RPMI7951 (cell line): ENCODE results near the gene REL. TPM values are rescaled to one million over a fixed set of nuclear protein-coding genes. Genes with fewer than 3 reads are reported as not detected.

Experiments
- DNase-seq: peaks from one replicate; pipeline ENCODE4 v3.0.0-alpha.2; 2012; ENCODE audit warnings: low read depth
- total RNA-seq: library from RNA; depleted of rRNA; stranded (reverse); fragments of >200 nt; shearing (Covaris generic); gene quantifications from 2 replicates; pipeline ENCODE4 v1.2.3, GENCODE V29; 2014

The REL gene
- total RNA-seq, 1 experiment from 2014 or later = 6.1 TPM

DNA sequence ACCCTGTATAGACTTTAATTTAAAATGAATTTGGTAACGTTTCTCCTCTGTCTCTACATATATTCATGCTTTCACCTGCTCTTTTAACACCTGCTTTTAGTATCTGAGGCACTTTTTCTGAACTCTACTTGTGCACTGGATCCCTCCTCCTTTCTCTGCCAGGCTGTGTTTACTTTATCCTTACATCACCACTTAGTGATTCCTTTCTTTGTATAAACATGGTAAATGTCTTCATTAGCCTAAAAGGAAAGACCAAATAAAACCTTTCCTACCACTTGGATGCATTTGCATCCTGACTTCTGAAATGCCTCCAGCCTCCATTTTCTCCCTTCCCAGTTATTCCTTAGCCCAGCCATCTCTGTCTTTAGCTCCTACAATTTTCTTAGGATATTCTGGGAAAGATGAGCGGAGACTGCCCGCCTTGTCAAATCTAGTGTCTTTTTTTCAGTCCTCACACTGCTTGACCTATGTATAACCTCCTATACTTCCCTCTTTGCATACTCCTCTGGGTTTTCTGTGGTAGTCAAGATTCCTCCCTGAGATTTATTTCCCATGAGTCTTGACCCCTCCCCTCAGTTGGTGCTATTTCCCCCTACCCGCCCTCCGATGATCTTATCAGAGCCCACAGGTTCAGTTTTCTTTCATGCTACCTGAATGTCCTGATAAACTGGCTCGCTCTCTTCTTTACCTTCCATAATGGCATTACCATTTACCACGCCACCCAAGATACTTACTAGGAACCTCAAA is 44.8 kb downstream of the REL start:
- no peak for DNase-seq

DNA sequence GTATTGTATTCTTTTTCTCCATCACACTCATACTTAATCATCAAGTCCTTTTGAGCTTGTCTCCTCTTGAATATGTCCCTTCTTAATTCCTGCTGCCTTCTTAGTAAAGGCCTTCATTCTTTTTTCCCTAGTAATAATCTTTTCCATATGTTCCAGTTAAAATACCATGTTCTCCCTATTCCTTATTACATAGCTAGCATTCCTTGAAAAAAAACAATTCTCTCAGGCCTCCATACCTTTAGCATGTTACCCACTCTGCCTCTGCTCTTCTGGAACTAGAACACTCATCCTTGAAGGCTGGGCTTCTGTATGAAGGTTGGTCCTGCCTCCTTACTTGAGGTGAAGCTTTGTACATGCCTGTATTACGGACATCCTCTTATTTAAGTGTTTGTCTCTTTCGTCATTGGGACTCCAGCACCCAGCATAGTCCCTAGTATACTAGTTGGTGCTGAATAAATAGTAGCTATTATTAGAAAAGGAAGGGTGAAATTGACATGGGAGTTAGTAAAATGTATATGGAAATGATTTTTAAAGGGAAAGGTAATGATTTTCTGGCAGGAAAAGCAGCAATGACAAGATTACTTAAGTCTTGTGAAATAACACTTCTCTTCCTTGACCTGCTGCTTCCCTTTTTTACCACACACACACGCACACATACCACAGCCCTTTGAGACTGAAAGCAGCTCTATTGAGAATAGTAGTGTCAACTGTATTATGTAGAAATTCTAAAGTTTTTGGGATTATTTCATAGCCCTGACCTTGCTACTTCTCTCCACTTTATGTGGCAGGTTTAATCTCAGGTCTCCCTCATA is 45.6 kb downstream of the REL start:
- DNase-seq = no peak

DNA sequence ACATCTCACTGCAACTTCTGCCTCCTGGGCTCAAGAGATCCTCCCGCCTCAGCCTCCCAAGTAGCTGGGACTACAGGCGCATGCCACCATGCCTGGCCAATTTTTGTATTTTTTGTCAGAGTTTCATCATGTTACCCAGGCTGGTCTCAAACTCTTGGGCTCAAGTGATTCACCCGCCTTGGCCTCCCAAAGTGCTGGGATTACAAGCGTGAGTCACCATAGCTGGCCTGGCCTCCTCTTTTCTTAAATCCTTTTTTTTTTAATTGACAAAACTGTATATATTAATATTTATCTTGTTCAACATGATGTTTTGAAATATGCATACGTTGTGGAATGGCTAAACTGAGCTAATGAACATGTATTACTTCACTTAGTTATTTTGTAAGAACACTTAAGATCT is 50.7 kb downstream of the REL start:
- peak; percentile 9 for DNase-seq

DNA sequence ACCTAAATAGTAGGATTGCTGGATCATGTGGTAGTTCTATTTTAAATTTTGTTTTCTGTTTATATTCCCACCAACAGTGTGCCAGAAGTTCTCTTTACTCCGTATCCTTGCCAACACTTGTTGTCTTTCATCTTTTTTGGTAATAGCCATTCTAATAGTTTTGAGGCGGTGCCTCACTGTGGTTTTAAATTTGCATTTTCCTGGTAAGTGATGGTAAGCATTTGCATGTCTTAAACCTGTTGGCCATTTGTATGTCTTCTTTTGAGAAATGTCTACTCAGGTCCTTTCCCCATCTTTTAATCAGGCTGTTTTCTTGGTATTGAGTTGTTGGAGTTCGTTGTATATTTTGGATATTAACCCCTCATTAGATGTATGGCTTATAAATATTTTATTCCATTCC is 51.6 kb downstream of the REL start:
- no peak for DNase-seq

DNA sequence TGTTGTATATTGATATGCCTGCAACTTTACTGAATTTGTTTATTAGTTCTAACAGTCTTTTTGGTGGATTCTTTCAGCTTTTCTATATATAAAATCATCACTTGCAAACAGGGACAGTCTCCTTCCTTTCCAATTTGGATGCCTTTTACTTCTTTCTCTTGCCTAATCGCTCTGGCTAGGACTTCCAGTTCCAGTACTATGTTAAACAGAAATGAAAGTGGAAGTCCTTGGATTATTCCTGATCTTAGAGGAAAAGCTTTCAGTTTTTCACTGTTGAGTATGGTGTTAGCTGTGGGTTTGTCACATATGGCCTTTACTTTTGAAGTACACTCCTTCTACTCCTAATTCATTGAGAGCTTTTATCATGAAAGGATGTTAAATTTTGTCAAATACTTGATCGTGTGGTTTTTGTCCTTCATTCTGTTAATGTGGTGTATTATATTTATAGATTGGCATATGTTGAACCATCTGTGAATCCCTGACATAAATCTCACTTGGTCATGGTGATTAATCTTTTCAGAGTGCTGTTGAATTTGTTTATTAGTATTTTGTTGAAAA is 52.9 kb downstream of the REL start:
- no peak for DNase-seq

DNA sequence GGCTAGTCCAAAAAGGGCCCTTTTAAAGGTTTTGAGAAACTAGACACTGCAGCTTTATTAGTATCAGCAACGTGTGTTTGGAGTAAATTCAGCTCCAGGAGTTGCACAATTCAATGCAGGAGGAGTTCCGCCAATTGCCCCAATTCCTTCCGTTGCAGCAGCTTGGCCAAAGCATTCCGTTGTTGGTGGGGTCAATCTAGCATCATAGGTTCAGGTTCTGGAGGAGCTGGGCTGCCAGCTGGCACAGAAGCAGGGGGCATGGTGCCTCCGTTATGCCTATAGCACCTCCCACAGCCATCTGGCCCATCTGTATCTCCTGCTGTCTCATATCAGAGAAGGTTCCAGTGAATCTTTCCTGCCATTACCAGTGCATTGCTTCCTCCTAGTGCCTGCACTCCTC is 55.4 kb downstream of the REL start:
- no peak for DNase-seq

DNA sequence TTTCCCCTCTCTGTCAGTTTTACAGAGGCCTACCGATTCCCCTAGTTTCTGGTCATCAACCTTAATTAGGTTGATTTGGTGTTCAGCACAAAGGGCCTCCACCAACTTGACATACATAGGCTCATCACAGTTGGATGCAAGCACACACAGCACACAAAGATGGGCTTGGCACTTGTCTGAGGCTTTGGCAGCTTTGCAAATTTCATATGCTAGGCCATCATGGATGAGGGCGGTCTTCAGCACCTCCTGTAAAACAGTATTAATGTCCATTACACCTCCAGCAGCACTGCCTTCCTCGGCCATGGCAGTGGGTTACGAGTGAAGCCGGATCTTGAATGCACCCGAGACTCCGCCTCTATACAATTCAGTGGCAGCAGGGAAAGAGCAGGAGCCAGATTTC is 56.9 kb downstream of the REL start:
- DNase-seq = no peak

DNA sequence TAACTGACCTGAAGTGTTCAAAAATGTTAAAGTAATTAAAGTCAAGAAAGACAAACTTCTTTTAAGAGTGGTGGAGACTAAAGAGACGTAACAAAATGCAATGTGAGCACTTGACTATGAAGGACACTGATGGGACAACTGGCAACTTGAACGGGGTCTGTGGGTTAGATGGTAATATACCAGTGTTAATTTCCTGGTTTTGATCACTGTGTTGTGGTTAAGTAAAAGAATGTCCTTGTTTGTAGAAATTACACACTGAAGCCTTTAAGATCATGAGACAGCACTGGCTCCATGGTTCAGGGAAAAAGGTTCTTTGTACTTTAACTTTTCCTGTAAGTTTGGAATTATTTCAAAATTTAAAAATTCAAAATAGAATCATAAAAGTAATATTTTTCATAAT is 58.2 kb downstream of the REL start:
- DNase-seq = no peak

DNA sequence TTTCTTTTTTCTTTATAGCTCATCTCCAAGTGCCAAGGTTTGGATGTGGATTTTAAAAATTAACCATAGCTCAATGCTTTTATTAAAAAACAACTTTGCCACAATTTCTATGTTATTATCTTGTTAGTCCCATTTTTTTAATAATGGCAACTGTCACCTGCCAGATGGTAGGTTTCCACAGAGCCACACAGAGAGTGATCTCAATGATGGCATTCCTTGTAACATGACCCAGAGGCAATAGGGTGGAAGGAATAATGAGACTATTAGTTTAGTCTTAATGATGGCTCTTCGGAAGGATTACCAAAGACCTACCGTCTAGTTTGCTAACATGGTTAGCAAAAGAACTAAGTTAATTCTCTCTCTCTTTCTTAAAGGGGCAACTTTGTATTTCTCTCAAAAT is 64.0 kb downstream of the REL start:
- DNase-seq = no peak

DNA sequence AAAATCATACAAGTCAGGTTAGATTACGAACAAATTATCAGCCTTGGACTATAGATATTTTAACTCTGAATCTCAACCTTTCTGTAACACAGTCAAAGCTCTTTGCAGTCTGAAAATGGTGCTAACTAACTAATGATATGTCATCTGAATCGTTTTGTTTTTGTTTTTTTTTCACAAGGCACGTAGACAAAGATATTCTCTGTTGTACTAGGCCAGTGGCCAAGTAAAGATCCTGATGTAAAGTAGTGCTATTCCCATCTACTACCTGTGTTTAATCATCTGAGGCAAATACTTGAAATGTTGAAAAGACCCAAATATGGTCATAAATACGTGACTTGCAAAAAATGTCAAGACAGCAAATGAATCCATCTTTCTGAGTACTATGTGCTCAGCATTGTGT is 65.7 kb downstream of the REL start:
- DNase-seq = no peak

DNA sequence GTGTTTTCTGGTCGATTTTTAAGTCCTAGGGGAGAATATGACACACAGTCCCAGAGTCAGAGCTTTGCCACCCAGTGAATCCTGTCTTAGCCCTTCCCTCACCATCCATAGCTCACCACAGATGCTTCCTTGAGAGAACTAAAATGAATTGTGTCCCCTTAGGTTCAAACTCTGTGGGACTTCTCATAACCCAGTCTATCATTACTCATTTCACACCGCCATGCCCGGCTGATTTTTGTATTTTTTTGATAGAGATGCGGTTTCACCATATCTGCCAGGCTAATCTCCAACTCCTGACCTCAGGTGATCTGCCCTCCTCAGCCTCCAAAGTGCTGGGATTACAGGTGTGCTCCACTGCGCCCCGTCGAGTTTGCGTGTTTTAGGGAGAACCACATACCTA is 66.8 kb downstream of the REL start:
- no peak for DNase-seq

DNA sequence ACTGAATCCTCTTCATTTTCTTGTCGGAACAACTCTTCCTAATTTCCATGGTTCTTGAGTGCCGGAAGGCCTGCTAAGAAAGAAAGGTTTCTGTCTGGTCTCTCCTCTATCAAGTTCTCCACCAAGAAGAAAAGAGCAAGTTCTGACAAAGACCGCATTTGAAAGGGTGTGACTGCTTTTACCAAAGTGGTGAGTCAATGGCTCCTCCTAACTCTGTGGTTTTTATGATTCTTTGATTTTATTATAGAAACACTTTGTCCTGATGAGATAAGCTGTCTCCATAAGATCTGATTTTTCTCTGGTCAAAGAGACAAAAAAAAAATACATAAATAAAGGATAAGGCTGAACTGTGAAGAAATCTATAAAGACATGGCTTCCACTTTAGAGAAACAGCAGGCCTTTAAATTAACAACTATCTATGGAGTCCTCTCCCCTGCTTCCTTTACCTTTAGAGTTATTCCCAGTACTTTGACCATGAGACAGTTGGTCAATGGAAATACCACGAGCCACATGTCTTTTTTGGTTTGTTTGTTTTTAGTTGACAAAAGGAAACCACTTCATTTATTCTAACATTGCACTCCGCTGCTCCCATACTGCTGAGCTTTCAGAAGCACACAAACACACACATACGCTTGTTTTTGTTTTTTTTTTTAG is 67.7 kb downstream of the REL start:
- DNase-seq = peak; percentile 72

DNA sequence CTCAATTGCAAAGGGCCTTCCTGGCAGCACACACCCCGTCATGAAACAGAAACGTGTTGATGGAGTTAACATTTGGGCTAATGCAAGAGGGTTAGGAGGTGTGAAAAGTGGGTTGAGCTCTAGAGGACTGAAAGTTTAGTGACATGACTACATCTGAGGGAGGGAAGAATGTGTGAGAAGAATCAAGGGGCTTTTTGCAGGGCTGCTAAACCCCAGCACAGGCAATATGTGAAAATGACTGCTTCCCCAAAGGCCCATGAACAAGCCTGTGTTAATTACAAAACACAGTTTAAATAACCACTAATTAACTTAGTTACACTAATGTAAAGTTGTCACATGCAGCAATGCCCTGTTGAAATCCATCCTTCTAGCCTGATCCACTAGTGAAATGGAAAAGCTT is 72.8 kb downstream of the REL start:
- no peak for DNase-seq

DNA sequence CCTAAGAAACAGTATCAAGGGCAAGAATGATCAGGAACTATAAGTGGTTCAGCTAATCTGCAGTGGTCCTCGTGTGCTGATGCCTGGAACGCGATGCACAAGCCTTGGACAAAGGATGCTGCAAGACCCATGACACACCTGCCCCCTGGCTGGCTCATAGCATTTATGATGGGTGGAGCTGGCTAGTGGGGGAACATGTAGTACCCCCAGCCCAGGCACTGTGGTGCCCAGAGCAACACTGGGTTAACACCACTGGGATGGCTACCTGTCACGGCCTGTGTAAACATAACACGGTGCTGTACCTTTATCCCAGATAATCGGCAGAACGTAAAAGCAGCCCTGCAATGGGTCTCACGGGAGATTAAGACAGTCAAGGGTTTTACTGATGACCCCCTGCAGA is 75.8 kb downstream of the REL start:
- DNase-seq = no peak

DNA sequence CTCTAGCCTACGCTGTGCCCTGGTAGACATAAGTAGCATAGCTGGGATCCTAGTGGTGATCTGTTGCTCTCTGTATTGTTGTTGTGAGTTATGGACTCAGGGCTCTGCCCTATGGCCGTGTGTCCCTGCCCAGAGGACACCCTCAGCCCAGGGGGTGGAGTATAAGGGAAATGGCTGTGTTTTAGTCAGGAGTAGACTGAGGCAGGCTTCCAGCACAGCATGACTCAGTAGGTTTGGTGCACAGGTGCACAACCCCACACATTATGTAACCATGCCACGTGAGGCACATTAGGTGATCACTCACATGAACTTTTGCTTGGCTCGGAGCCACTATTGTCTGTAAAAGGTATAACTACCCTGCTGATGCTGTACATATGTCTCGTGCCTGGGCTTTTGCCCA is 76.3 kb downstream of the REL start:
- DNase-seq = no peak

DNA sequence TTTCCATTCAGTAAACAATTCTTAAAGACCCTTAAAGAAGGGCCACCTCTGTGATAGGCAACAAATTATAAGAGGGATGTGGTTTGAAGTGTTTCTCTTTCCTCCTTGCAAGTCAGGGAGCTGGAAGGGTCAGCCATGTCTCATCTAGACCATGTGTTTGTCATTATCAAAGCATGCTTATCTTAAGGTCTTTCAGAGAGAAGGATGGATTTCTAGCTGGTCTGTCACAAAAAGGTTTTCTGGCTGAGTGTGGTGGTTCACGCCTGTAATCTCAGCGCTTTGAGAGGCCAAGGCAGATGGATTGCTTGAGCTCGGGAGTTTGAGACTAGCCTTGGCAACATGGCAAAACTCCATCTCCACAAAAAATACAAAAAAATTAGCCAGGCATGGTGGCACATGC is 77.0 kb downstream of the REL start:
- DNase-seq = peak; percentile 34

DNA sequence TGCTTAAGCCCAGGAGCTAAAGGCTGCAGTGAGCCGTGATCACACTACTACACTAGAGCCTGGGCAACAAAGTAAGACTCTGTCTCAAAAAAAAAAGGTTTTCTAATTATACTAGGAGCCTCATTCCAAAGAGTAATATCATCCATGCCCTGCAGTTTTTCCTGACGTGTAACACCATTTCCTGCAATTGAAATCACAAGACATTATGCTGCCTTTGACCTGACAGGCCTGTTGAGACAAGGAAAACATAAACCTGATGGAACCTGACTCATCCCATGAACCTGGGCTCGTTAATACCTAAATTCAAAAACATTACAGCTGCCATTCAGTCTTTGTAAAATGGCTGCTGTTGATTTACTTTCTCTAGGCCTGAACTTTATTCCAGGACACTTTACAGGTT is 77.4 kb downstream of the REL start:
- DNase-seq = no peak

DNA sequence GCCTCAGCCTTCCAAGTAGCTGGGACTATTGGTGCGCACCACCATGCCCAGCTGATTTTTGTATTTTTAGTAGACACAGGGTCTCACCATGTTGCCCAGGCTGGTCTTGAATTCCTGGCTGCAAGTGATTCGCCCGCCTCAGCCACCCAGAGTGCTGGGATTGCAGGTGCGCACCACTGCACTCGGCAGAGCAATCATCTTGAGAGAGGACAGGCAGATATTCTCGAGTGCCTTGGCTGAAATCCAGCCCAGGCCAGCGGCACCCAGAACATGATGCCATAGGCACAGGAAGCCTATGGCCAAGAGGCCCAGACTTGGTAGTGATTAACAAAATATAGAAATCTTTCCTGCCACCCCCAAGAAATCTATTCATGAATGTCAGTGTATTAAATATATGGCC is 78.1 kb downstream of the REL start:
- DNase-seq = no peak

DNA sequence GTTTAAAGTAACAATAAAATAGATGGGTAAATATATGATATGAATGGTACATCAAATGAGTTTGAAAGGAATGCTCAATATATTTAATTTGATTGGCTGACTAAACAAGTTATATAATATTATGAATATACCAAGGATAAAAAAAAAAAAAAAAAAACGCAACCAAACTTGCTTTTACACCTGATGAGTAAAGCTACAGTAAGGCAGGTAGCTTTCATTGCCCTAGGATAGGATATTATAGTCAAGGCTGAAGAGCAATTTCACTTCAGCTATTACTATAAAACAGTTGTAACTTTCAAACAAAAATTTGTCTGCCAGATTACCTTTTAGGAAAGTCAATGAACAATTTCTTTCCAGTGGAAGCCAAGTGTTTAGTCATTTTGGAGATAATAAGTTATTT is 79.3 kb downstream of the REL start:
- DNase-seq = no peak

DNA sequence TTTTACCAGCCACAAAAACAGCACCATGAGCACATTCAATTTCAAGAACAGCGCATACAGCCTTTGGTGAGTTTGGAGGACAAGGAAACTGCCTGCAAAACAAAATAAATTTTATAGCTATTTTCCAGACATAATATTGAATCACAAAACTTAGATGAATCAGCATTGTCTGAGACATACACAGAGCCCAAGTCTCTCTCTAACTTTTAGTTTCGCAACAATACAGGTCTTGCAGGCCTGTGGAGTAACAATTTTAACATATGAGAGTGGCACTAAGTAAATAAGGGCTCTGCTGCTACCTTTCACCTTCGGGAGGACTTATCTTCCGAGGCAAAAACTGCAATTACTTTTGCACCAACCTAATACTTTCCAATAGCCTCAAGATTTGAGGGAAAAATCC is 80.1 kb downstream of the REL start:
- no peak for DNase-seq

DNA sequence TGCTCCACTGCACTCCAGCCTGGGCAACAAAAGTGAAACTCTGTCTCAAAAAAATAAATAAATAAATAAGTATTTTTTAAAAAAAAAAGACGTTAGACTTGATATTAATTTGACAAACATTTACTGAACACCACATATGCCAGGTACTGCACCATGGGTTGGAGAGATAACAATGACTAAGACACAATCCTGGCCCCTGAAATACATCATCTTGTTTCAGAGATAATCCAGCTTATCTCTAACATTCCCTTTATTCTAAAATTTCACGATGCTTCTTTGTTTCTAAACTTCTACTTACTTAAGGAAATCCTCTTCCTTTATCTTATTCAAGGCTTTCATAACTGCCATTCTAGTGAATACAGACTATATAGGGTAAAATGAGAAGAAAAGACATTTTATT is 81.2 kb downstream of the REL start:
- no peak for DNase-seq

DNA sequence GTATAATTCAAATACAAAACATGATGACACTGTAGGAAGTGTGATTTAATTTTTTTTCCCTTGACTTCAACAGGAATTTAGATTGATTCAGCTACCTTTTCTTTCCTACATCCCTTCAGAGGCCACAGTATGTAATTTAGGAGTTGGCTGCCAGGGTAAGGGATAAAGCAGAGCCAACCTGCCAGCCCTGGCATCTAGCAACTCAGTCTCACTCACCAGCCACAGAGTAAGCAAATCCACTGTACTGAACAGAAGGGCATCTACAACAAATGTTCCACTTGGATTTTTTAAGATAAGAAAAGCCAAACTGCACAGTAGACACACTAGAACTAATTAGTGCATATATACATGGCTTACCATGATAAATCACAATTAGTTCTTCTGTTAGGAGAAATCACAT is 81.8 kb downstream of the REL start:
- DNase-seq = no peak
